HUES6 (cell line): Measurements from ENCODE around the gene PDZRN3.

Source experiments
- H3K27ac ChIP-seq: 2 replicates; pipeline ENCODE4 v1.7.0; 2013; ENCODE audit warnings: low read depth, mild to moderate bottlenecking, low read length, inconsistent platforms
- H3K27me3 ChIP-seq: 2 replicates; pipeline ENCODE4 v1.6.1; 2013; ENCODE audit warnings: low read length; ENCODE audit not compliant: control insufficient read depth, insufficient read depth
- H3K36me3 ChIP-seq: 2 replicates; pipeline ENCODE4 v1.6.1; 2013; ENCODE audit warnings: low read length; ENCODE audit not compliant: control insufficient read depth, insufficient read depth
- H3K4me1 ChIP-seq: 2 replicates; pipeline ENCODE4 v1.6.1; 2013; ENCODE audit warnings: low read length; ENCODE audit not compliant: control insufficient read depth, insufficient read depth
- H3K4me3 ChIP-seq: 2 replicates; pipeline ENCODE4 v1.5.1; 2013; ENCODE audit warnings: low read depth, low read length
- H3K9ac ChIP-seq: one replicate; pipeline ENCODE4 v1.6.1; 2013; ENCODE audit warnings: mild to moderate bottlenecking, low read length
- H3K9me3 ChIP-seq: 2 replicates; pipeline ENCODE4 v1.6.1; 2013; ENCODE audit warnings: low read depth, low read length; ENCODE audit not compliant: control insufficient read depth, insufficient read depth

Gene PDZRN3

GRCh38 chr3:73540969-73541740 lies 83.6 kb downstream of the PDZRN3 start:
- Histone ChIP-seq H3K27me3 (no peaks in the 10 kb centered on the region), H3K9me3 (no peaks in the 10 kb centered on the region), H3K36me3 (no peaks in the 10 kb centered on the region), H3K27ac (no peak overlapping the region), H3K4me1 (no peaks in the 10 kb centered on the region), H3K4me3 (no peak overlapping the region), H3K9ac (no peak overlapping the region)

- H3K36me3 ChIP-seq = no peaks in the 10 kb centered on the region
- peaks cover 7% of the 10 kb centered on the region; the same call in 1 of the 2 replicates for H3K4me1 ChIP-seq
- H3K9me3 ChIP-seq = no peaks in the 10 kb centered on the region
- no peak overlapping the region for H3K4me3 ChIP-seq
- no peak overlapping the region for H3K27ac ChIP-seq
- no peaks in the 10 kb centered on the region for H3K27me3 ChIP-seq
- no peak overlapping the region for H3K9ac ChIP-seq
Measured at GRCh38 chr3:73538486-73538885, 86.3 kb downstream of the PDZRN3 start.

GRCh38 chr3:73536952-73537351 lies 87.8 kb downstream of the PDZRN3 start:
- Histone ChIP-seq H3K27ac (no peak overlapping the region), H3K4me1 (peaks cover 7% of the 10 kb centered on the region; the same call in 1 of the 2 replicates), H3K9ac (no peak overlapping the region), H3K27me3 (no peaks in the 10 kb centered on the region), H3K36me3 (no peaks in the 10 kb centered on the region), H3K4me3 (no peak overlapping the region), H3K9me3 (no peaks in the 10 kb centered on the region)

- Histone ChIP-seq H3K9ac (no peak overlapping the region), H3K9me3 (no peaks in the 10 kb centered on the region), H3K4me3 (no peak overlapping the region), H3K27ac (no peak overlapping the region), H3K27me3 (no peaks in the 10 kb centered on the region), H3K36me3 (no peaks in the 10 kb centered on the region), H3K4me1 (peaks cover 7% of the 10 kb centered on the region; the same call in 1 of the 2 replicates)
Measured at GRCh38 chr3:73536336-73536895, 88.3 kb downstream of the PDZRN3 start.

- Histone ChIP-seq H3K9ac (no peak overlapping the region), H3K9me3 (no peaks in the 10 kb centered on the region), H3K4me3 (no peak overlapping the region), H3K36me3 (no peaks in the 10 kb centered on the region), H3K27me3 (no peaks in the 10 kb centered on the region), H3K27ac (no peak overlapping the region), H3K4me1 (peaks cover 7% of the 10 kb centered on the region; the same call in 1 of the 2 replicates)
Measured at GRCh38 chr3:73535931-73536330, 88.8 kb downstream of the PDZRN3 start.

GRCh38 chr3:73535137-73535536 lies 89.6 kb downstream of the PDZRN3 start:
- Histone ChIP-seq H3K9me3 (no peaks in the 10 kb centered on the region), H3K36me3 (no peaks in the 10 kb centered on the region), H3K4me1 (peaks cover 7% of the 10 kb centered on the region; the same call in 1 of the 2 replicates), H3K27ac (no peak overlapping the region), H3K4me3 (no peak overlapping the region), H3K9ac (no peak overlapping the region), H3K27me3 (no peaks in the 10 kb centered on the region)

- Histone ChIP-seq H3K4me3 (no peak overlapping the region), H3K27me3 (no peaks in the 10 kb centered on the region), H3K36me3 (no peaks in the 10 kb centered on the region), H3K4me1 (peaks cover 7% of the 10 kb centered on the region; the same call in 1 of the 2 replicates), H3K9me3 (no peaks in the 10 kb centered on the region), H3K27ac (no peak overlapping the region), H3K9ac (no peak overlapping the region)
Measured at GRCh38 chr3:73530022-73530396, 94.7 kb downstream of the PDZRN3 start.

- Histone ChIP-seq H3K9ac (no peak overlapping the region), H3K9me3 (no peaks in the 10 kb centered on the region), H3K27ac (no peak overlapping the region), H3K4me3 (no peak overlapping the region), H3K4me1 (peaks cover 7% of the 10 kb centered on the region; the same call in 1 of the 2 replicates), H3K36me3 (no peaks in the 10 kb centered on the region), H3K27me3 (no peaks in the 10 kb centered on the region)
Measured at GRCh38 chr3:73529308-73530021, 95.3 kb downstream of the PDZRN3 start.

GRCh38 chr3:73525591-73525990 lies 99.2 kb downstream of the PDZRN3 start:
- no peaks in the 10 kb centered on the region for H3K4me1 ChIP-seq
- no peak overlapping the region for H3K27ac ChIP-seq
- no peak overlapping the region for H3K9ac ChIP-seq
- no peaks in the 10 kb centered on the region for H3K36me3 ChIP-seq
- no peaks in the 10 kb centered on the region for H3K27me3 ChIP-seq
- H3K9me3 ChIP-seq = 0 out of 2 replicates have a peak, but pooled peaks cover 6% of the 10 kb centered on the region
- no peak overlapping the region for H3K4me3 ChIP-seq

GRCh38 chr3:73523661-73524060 lies 101.1 kb downstream of the PDZRN3 start:
- Histone ChIP-seq H3K27me3 (no peaks in the 10 kb centered on the region), H3K27ac (no peak overlapping the region), H3K36me3 (no peaks in the 10 kb centered on the region), H3K4me1 (no peaks in the 10 kb centered on the region), H3K4me3 (no peak overlapping the region), H3K9me3 (0 out of 2 replicates have a peak, but pooled peaks cover 6% of the 10 kb centered on the region), H3K9ac (no peak overlapping the region)
